HG03060 (cell line): ENCODE data around the gene KLK11.

ENCODE experiments used
- ATAC-seq: cut with Tn5 transposase; IDR thresholded peaks from one replicate; pipeline ENCODE4 v1.9.1; 2021; ENCODE audit warnings: low read depth, moderate number of reproducible peaks; ENCODE audit not compliant: unreplicated experiment

The KLK11 gene

GRCh38 chr19:51026554-51026831 is at the start of gene KLK11:
KLK11 (minus strand) TSS chr19:51026616; CDS start chr19:51025631, 985 bp downstream.
- ATAC-seq, result no peak

GRCh38 chr19:51075998-51076397 is 49.6 kb upstream of the KLK11 start:
- ATAC-seq, result no peak

GRCh38 chr19:51071095-51071405 is 44.6 kb upstream of the KLK11 start:
- no peak for ATAC-seq

GRCh38 chr19:51070334-51071094 is 44.1 kb upstream of the KLK11 start:
- ATAC-seq, result no peak

GRCh38 chr19:51066393-51067186 is 40.2 kb upstream of the KLK11 start:
- no peak for ATAC-seq

- ATAC-seq, result no peak
Observed at GRCh38 chr19:51065221-51065960, 39.0 kb upstream of the KLK11 start.

GRCh38 chr19:51064534-51065220 is 38.3 kb upstream of the KLK11 start, which contains the start of gene KLK13:
KLK13 (minus strand) TSS chr19:51065092; CDS start chr19:51065067, 25 bp downstream.
- no peak for ATAC-seq

- no peak for ATAC-seq
Observed at GRCh38 chr19:51063664-51064063, 37.2 kb upstream of the KLK11 start.

GRCh38 chr19:51060973-51061372 is 34.6 kb upstream of the KLK11 start:
- ATAC-seq, result no peak

- no peak for ATAC-seq
Observed at GRCh38 chr19:51060336-51060735, 33.9 kb upstream of the KLK11 start.

GRCh38 chr19:51059715-51060114 is 33.3 kb upstream of the KLK11 start:
- no peak for ATAC-seq

- no peak for ATAC-seq
Observed at GRCh38 chr19:51055866-51056265, 29.4 kb upstream of the KLK11 start.

- ATAC-seq, result no peak
Observed at GRCh38 chr19:51047031-51047335, 20.6 kb upstream of the KLK11 start.

- no peak for ATAC-seq
Observed at GRCh38 chr19:51044327-51044726, 17.9 kb upstream of the KLK11 start.

- ATAC-seq, result no peak
Observed at GRCh38 chr19:51043497-51043896, 17.1 kb upstream of the KLK11 start.

GRCh38 chr19:51040151-51040550 is 13.7 kb upstream of the KLK11 start:
- ATAC-seq, result no peak

- no peak for ATAC-seq
Observed at GRCh38 chr19:51036519-51036918, 10.1 kb upstream of the KLK11 start.

- no peak for ATAC-seq
Observed at GRCh38 chr19:51034704-51035103, 8.3 kb upstream of the KLK11 start, which contains the start of gene KLK12. KLK12 (minus strand) TSS chr19:51035002; CDS start chr19:51034621, 381 bp downstream.

- no peak for ATAC-seq
Observed at GRCh38 chr19:51031880-51032225, 5.4 kb upstream of the KLK11 start.

GRCh38 chr19:51031220-51031879 is 4.9 kb upstream of the KLK11 start:
- ATAC-seq, result no peak

GRCh38 chr19:51030631-51031030 is 4.2 kb upstream of the KLK11 start:
- ATAC-seq, result no peak
